Endodermal cell (in vitro differentiated cells): ENCODE data around the gene SYMPK. TPM values are rescaled to one million over a fixed set of nuclear protein-coding genes. Genes with fewer than 3 reads are reported as not detected.

Source experiments
- DNase-seq: peaks from one replicate; pipeline ENCODE4 v3.0.0-alpha.2; 2017
- H3K27ac ChIP-seq: 2 replicates; pipeline ENCODE4 v1.5.1; 2013; ENCODE audit warnings: mild to moderate bottlenecking, low read depth, low read length, moderate library complexity
- H3K27me3 ChIP-seq: 2 replicates; pipeline ENCODE4 v1.6.1; 2013; ENCODE audit warnings: mild to moderate bottlenecking, low read length, moderate library complexity; ENCODE audit not compliant: insufficient read depth, control insufficient read depth, poor library complexity, severe bottlenecking
- H3K36me3 ChIP-seq: 2 replicates; pipeline ENCODE4 v1.7.0; 2013; ENCODE audit warnings: mild to moderate bottlenecking, low read length, moderate library complexity; ENCODE audit not compliant: control insufficient read depth, insufficient read depth
- H3K4me1 ChIP-seq: one replicate; pipeline ENCODE4 v1.7.0; 2013; ENCODE audit warnings: low read length; ENCODE audit not compliant: control insufficient read depth, insufficient read depth
- H3K4me3 ChIP-seq: 2 replicates; pipeline ENCODE4 v1.5.1; 2013; ENCODE audit warnings: mild to moderate bottlenecking, low read length, moderate library complexity
- H3K9ac ChIP-seq: 2 replicates; pipeline ENCODE4 v1.6.1; 2013; ENCODE audit warnings: mild to moderate bottlenecking, low read length, moderate library complexity; ENCODE audit not compliant: poor library complexity, severe bottlenecking; ENCODE audit errors: extremely low read depth
- H3K9me3 ChIP-seq: 2 replicates; pipeline ENCODE4 v1.6.1; 2013; ENCODE audit warnings: mild to moderate bottlenecking, low read length, moderate library complexity; ENCODE audit not compliant: control insufficient read depth
- H3K27ac Mint-ChIP-seq: 2 replicates; pipeline ENCODE4 v1.8.0; 2020; ENCODE audit warnings: mixed read lengths
- H3K27me3 Mint-ChIP-seq: 2 replicates; pipeline ENCODE4 v1.8.0; 2021; ENCODE audit warnings: mild to moderate bottlenecking, mixed read lengths; ENCODE audit not compliant: insufficient read depth
- H3K36me3 Mint-ChIP-seq: 2 replicates; pipeline ENCODE4 v1.8.0; 2020; ENCODE audit warnings: low read depth, mixed read lengths
- H3K4me1 Mint-ChIP-seq: 2 replicates; pipeline ENCODE4 v1.8.0; 2020; ENCODE audit warnings: mixed read lengths
- H3K4me3 Mint-ChIP-seq: 2 replicates; pipeline ENCODE4 v1.8.0; 2020; ENCODE audit warnings: mild to moderate bottlenecking, moderate library complexity, mixed read lengths
- H3K9me3 Mint-ChIP-seq: 2 replicates; pipeline ENCODE4 v1.8.0; 2020; ENCODE audit warnings: mild to moderate bottlenecking, mixed read lengths
- CTCF ChIP-seq: fragments of 200-600 bp; sonication (generic); conservative IDR thresholded peaks from 2 replicates; pipeline ENCODE4 v1.5.0; 2021; ENCODE audit warnings: antibody characterized with exemption, mild to moderate bottlenecking
- WGBS, 2 experiments: methylation state at CpG; one replicate each; pipeline versions ENCODE4 v1.1.5 to v1.1.7; 2013; ENCODE audit warnings: missing lambda C conversion rate in 2 of 2, mixed read lengths in 1 of 2; ENCODE audit not compliant: insufficient coverage in 1 of 2, insufficient read length in 1 of 2; 5-methylcytosine and 5-hydroxymethylcytosine counted together
- total RNA-seq, 2 donors: library from RNA; stranded (reverse); fragmentation: NEBNext Ultra II Directional in 1 of 2; extraction: Animal tissue kit (Norgen Biotek cat#: 25700) in 1 of 2; gene quantifications; 2 replicates in 1 of 2; 3 replicates in 1 of 2; pipeline ENCODE4 v1.2.1, GENCODE V29; 2021

The SYMPK gene
- total RNA-seq, 2 donors from 2014 or later = 104 to 119 TPM

GRCh38 chr19:45876411-45877197, 13.7 kb upstream of the SYMPK start:
- Histone ChIP-seq H3K4me3 (no peak overlapping the region), H3K4me1 (peaks cover 17% of the 10 kb centered on the region), H3K27ac (no peak overlapping the region)

GRCh38 chr19:45876161-45876410, 13.1 kb upstream of the SYMPK start:
- no peaks in the 10 kb centered on the region for H3K9me3 ChIP-seq
- Mint-ChIP-seq H3K4me3 (peak overlapping the region; percentile 41), H3K27ac (peak overlapping the region; percentile 58), H3K4me1 (peaks cover 56% of the 10 kb centered on the region), H3K27me3 (no peaks in the 10 kb centered on the region), H3K9me3 (no peaks in the 10 kb centered on the region), H3K36me3 (peaks cover 24% of the 10 kb centered on the region)
- H3K9ac ChIP-seq = no peak overlapping the region
- WGBS, 2 experiments = 69 to 70% methylated on average over 4 of the region's 4 CpGs
- H3K36me3 ChIP-seq = peaks cover 12% of the 10 kb centered on the region
- H3K27me3 ChIP-seq = no peaks in the 10 kb centered on the region
- peaks cover 15% of the 10 kb centered on the region for H3K4me1 ChIP-seq
- H3K4me3 ChIP-seq = no peak overlapping the region
- no peak for TF ChIP-seq CTCF
- H3K27ac ChIP-seq = no peak overlapping the region
- no peak for DNase-seq

More at GRCh38 chr19:45876411-45877197, 13.7 kb upstream of the SYMPK start:
- Mint-ChIP-seq H3K27me3 (no peaks in the 10 kb centered on the region), H3K4me1 (peaks cover 61% of the 10 kb centered on the region), H3K4me3 (peak overlapping the region; percentile 41), H3K36me3 (peaks cover 20% of the 10 kb centered on the region), H3K27ac (peak overlapping the region; percentile 58), H3K9me3 (no peaks in the 10 kb centered on the region)
- peaks cover 11% of the 10 kb centered on the region for H3K36me3 ChIP-seq
- no peak for TF ChIP-seq CTCF
- H3K27me3 ChIP-seq = no peaks in the 10 kb centered on the region
- H3K9me3 ChIP-seq = no peaks in the 10 kb centered on the region
- WGBS, 2 experiments = 29 to 38% methylated on average over 9 to 41 of the region's 41 CpGs
- peak; percentile 85 for DNase-seq
- H3K9ac ChIP-seq = no peak overlapping the region

- WGBS, 2 experiments = 95 to 100% methylated on average over 2 to 7 of the region's 7 CpGs
- Histone ChIP-seq H3K4me1 (peaks cover 15% of the 10 kb centered on the region), H3K36me3 (peaks cover 20% of the 10 kb centered on the region), H3K27me3 (no peaks in the 10 kb centered on the region), H3K9ac (no peak overlapping the region), H3K27ac (no peak overlapping the region), H3K4me3 (no peak overlapping the region), H3K9me3 (no peaks in the 10 kb centered on the region)
- Mint-ChIP-seq H3K4me3 (no peak overlapping the region), H3K36me3 (peaks cover 26% of the 10 kb centered on the region), H3K4me1 (peaks cover 48% of the 10 kb centered on the region), H3K9me3 (no peaks in the 10 kb centered on the region), H3K27me3 (no peaks in the 10 kb centered on the region), H3K27ac (peak overlapping the region; percentile 48)
- TF ChIP-seq CTCF = no peak
- no peak for DNase-seq
Measured at GRCh38 chr19:45874620-45874966, 11.6 kb upstream of the SYMPK start.
